K562 (cell line): ENCODE data around the gene ST3GAL3. TPM values are rescaled to one million over a fixed set of nuclear protein-coding genes. Genes with fewer than 3 reads are reported as not detected.

Experiments
- BCOR ChIP-seq: fragments of 450-650 bp; IDR thresholded peaks from 2 replicates; pipeline ENCODE4 v1.6.1; 2016
- CEBPB ChIP-seq: fragments of 450-650 bp; IDR thresholded peaks from 2 replicates; pipeline ENCODE4 v1.6.1; 2016; ENCODE audit warnings: missing genetic modification characterization, missing compliant biosample characterization
- CHD4 ChIP-seq: fragments of 200-600 bp; sonication (generic); IDR thresholded peaks from 3 replicates; pipeline ENCODE4 v1.6.1; 2012; ENCODE audit warnings: low read depth, mild to moderate bottlenecking, mixed read lengths, low read length, inconsistent platforms; ENCODE audit not compliant: insufficient read depth, insufficient replicate concordance, poor library complexity, severe bottlenecking
- CTBP1 ChIP-seq: fragments of 450-650 bp; IDR thresholded peaks from 2 replicates; pipeline ENCODE4 v1.6.1; 2016; ENCODE audit warnings: borderline replicate concordance
- E2F3 ChIP-seq: fragments of 250-450 bp; sonication (Bioruptor Pico); IDR thresholded peaks from 2 replicates; pipeline ENCODE4 v1.4.0; 2020; ENCODE audit warnings: mild to moderate bottlenecking
- ELF4 ChIP-seq: fragments of 450-650 bp; formaldehyde crosslinking; IDR thresholded peaks from 2 replicates; pipeline ENCODE4 v1.4.0; 2022; ENCODE audit warnings: missing genetic modification characterization
- GABPA ChIP-seq: fragments of 200-800 bp; sonication (Bioruptor generic); conservative IDR thresholded peaks from 2 replicates; pipeline ENCODE4 v1.6.1; 2016; ENCODE audit warnings: low read depth, missing genetic modification characterization, missing compliant biosample characterization
- GABPB1 ChIP-seq: sonication (generic); formaldehyde crosslinking; IDR thresholded peaks from 2 replicates; pipeline ENCODE4 v1.8.0; 2022; ENCODE audit warnings: mild to moderate bottlenecking, missing genetic modification reagents
- HOXB6 ChIP-seq: fragments of 250-450 bp; sonication (Bioruptor Pico); IDR thresholded peaks from 2 replicates; pipeline ENCODE4 v1.5.1; 2022; ENCODE audit warnings: mild to moderate bottlenecking, borderline replicate concordance
- MECOM ChIP-seq: fragments of 250-450 bp; sonication (Bioruptor Pico); IDR thresholded peaks from 2 replicates; pipeline ENCODE4 v1.8.0; 2022; ENCODE audit warnings: inconsistent platforms
- MTA3 ChIP-seq: fragments of 450-650 bp; formaldehyde crosslinking; IDR thresholded peaks from 2 replicates; pipeline ENCODE4 v1.6.1; 2017; ENCODE audit warnings: mild to moderate bottlenecking, borderline replicate concordance
- NFATC3 ChIP-seq: fragments of 450-650 bp; IDR thresholded peaks from 2 replicates; pipeline ENCODE4 v1.6.1; 2017; ENCODE audit warnings: mild to moderate bottlenecking
- RBM15 ChIP-seq: fragments of 200-400 bp; formaldehyde crosslinking; IDR thresholded peaks from 2 replicates; pipeline ENCODE4 v1.6.1; 2018; ENCODE audit warnings: mild to moderate bottlenecking, low read length, moderate library complexity; ENCODE audit not compliant: insufficient read depth
- SNRNP70 ChIP-seq: fragments of 200-400 bp; formaldehyde crosslinking; optimal IDR thresholded peaks from 2 replicates; pipeline ENCODE3; 2017; ENCODE audit warnings: low read depth, low read length
- TOE1 ChIP-seq, 2 experiments: fragments of 450-650 bp in 1 of 2; sonication (generic) in 1 of 2; formaldehyde crosslinking in 1 of 2; IDR thresholded peaks; 2 replicates each; pipeline versions ENCODE4 v1.7.1 to v1.8.0; 2016 to 2022; ENCODE audit warnings: borderline replicate concordance in 2 of 2, mild to moderate bottlenecking in 2 of 2, antibody characterized with exemption in 1 of 2, inconsistent platforms in 1 of 2, low read depth in 1 of 2, missing genetic modification reagents in 1 of 2, moderate library complexity in 1 of 2
- TSC22D4 ChIP-seq: fragments of 450-650 bp; IDR thresholded peaks from 2 replicates; pipeline ENCODE4 v1.6.1; 2016; ENCODE audit warnings: missing genetic modification characterization, missing biosample characterization, control low read depth
- ZNF780A ChIP-seq: fragments of 250-450 bp; sonication (Bioruptor Pico); IDR thresholded peaks from 2 replicates; pipeline ENCODE4 v1.5.0; 2021; ENCODE audit warnings: mild to moderate bottlenecking
- polyA plus RNA-seq, 8 experiments: library from polyadenylated mRNA; depleted of rRNA in 4 of 8; stranded (reverse) in 5 of 8; unstranded in 3 of 8; fragments of >200 nt; fragmentation: Nextera tagmentation in 2 of 8; fragmentation: Illumina TruSeq in 1 of 8; extraction: Ambion mirVana in 2 of 8; extraction: Trizol in 1 of 8; gene quantifications; 2 replicates each; pipeline versions ENCODE4 v1.2.1 to v1.2.3, GENCODE V29; 2011 to 2014; ENCODE audit warnings: inconsistent platforms in 1 of 8, missing spikeins in 1 of 8
- total RNA-seq, 7 experiments: library from RNA; depleted of rRNA in 6 of 7; stranded (reverse); fragments of >200 nt in 6 of 7; fragmentation: Illumina TruSeq in 2 of 7; extraction: Trizol in 2 of 7; gene quantifications; 2 replicates each; pipeline versions ENCODE4 v1.2.1 to v1.2.3, GENCODE V29; 2011 to 2021; ENCODE audit warnings: low replicate concordance in 1 of 7
- TF ChIP-seq, protein P1 (sequence below): fragments of 250-450 bp; sonication (Bioruptor Pico); IDR thresholded peaks from 2 replicates; pipeline ENCODE4 v1.8.0; 2021; ENCODE audit warnings: mild to moderate bottlenecking, moderate library complexity
- TF ChIP-seq, protein P2 (sequence below): fragments of 450-650 bp; formaldehyde crosslinking; IDR thresholded peaks from 2 replicates; pipeline ENCODE4 v1.4.0; 2020; ENCODE audit warnings: mild to moderate bottlenecking, mixed read lengths
- TF ChIP-seq, protein P3 (sequence below): fragments of 250-450 bp; sonication (Bioruptor Pico); IDR thresholded peaks from 2 replicates; pipeline ENCODE4 v1.4.0; 2020; ENCODE audit warnings: mild to moderate bottlenecking, moderate library complexity, borderline replicate concordance
- TF ChIP-seq, protein P4 (sequence below): sonication (generic); formaldehyde crosslinking; IDR thresholded peaks from 2 replicates; pipeline ENCODE4 v1.4.0; 2020; ENCODE audit warnings: mild to moderate bottlenecking, missing genetic modification reagents

Gene ST3GAL3
- total and polyA plus RNA-seq, 9 of the 15 experiments (the other 6 are each of a cell fraction or from before 2014, with no cell fraction given), result 1.2 to 18.9 (median 11.0) TPM

DNA sequence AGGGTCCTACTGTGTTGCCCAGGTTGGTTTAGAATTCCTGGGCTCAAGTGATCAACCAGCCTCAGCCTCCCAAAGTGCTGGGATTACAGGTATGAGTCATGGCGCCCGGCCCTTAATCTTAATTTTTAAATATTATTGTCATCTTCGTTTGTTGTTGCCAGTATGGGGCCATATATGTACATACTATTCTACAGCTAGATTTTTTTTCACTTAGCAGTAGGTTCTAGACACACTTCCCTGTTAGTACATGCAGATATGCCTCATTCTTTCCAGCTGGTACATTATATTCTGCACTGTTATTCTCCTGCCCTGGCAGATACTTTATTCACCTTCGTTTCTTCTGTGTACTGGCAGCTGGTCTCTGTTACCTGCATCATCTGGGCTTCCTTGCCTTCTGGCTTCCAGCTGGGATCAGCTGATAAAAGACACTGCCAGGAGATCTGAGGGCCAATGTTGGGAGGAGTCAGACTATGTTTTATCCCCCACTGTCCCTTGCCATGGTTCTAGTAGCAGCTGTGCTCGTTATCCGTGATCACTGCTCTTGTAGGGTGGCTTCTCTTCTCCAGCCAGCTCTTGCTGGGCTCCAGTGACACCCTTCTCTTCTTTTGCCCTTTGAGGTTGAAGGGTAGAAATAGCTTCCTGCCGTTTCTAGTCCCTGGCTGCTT lies 24.7 kb downstream of the ST3GAL3 start (continued):
- TF ChIP-seq HOXB6 (CRISPR knock-in tag) (no peak), GABPA (tag) (no peak), TSC22D4 (tag) (no peak), E2F3 (CRISPR knock-in tag) (no peak), CTBP1 (peak; percentile 60; the same call in 1 of the 2 replicates), MTA3 (0 out of 2 replicates have a peak, but pooled peaks have one; percentile 28), BCOR (no peak), NFATC3 (no peak), TOE1 (IDR thresholded peaks at IDR 0.05; ENCODE audit: borderline replicate concordance) (no peak), TOE1 (CRISPR knock-in tag; IDR thresholded peaks at IDR 0.05; ENCODE audit: borderline replicate concordance, low read depth) (no peak), ELF4 (CRISPR knock-in tag) (no peak), CHD4 (no peak), SNRNP70 (no peak), GABPB1 (CRISPR knock-in tag) (no peak), CEBPB (tag) (no peak), MECOM (CRISPR knock-in tag) (no peak), RBM15 (no peak), ZNF780A (CRISPR knock-in tag) (no peak)
- TF ChIP-seq, protein P1, sequence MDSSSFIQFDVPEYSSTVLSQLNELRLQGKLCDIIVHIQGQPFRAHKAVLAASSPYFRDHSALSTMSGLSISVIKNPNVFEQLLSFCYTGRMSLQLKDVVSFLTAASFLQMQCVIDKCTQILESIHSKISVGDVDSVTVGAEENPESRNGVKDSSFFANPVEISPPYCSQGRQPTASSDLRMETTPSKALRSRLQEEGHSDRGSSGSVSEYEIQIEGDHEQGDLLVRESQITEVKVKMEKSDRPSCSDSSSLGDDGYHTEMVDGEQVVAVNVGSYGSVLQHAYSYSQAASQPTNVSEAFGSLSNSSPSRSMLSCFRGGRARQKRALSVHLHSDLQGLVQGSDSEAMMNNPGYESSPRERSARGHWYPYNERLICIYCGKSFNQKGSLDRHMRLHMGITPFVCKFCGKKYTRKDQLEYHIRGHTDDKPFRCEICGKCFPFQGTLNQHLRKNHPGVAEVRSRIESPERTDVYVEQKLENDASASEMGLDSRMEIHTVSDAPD (CRISPR knock-in tag), result no peak
- TF ChIP-seq, protein P2, sequence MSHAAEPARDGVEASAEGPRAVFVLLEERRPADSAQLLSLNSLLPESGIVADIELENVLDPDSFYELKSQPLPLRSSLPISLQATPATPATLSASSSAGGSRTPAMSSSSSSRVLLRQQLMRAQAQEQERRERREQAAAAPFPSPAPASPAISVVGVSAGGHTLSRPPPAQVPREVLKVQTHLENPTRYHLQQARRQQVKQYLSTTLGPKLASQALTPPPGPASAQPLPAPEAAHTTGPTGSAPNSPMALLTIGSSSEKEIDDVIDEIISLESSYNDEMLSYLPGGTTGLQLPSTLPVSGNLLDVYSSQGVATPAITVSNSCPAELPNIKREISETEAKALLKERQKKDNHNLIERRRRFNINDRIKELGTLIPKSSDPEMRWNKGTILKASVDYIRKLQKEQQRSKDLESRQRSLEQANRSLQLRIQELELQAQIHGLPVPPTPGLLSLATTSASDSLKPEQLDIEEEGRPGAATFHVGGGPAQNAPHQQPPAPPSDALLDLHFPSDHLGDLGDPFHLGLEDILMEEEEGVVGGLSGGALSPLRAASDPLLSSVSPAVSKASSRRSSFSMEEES (CRISPR knock-in tag), result no peak
- TF ChIP-seq, protein P3, sequence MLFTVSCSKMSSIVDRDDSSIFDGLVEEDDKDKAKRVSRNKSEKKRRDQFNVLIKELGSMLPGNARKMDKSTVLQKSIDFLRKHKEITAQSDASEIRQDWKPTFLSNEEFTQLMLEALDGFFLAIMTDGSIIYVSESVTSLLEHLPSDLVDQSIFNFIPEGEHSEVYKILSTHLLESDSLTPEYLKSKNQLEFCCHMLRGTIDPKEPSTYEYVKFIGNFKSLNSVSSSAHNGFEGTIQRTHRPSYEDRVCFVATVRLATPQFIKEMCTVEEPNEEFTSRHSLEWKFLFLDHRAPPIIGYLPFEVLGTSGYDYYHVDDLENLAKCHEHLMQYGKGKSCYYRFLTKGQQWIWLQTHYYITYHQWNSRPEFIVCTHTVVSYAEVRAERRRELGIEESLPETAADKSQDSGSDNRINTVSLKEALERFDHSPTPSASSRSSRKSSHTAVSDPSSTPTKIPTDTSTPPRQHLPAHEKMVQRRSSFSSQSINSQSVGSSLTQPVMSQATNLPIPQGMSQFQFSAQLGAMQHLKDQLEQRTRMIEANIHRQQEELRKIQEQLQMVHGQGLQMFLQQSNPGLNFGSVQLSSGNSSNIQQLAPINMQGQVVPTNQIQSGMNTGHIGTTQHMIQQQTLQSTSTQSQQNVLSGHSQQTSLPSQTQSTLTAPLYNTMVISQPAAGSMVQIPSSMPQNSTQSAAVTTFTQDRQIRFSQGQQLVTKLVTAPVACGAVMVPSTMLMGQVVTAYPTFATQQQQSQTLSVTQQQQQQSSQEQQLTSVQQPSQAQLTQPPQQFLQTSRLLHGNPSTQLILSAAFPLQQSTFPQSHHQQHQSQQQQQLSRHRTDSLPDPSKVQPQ (CRISPR knock-in tag), result no peak
- TF ChIP-seq, protein P4, sequence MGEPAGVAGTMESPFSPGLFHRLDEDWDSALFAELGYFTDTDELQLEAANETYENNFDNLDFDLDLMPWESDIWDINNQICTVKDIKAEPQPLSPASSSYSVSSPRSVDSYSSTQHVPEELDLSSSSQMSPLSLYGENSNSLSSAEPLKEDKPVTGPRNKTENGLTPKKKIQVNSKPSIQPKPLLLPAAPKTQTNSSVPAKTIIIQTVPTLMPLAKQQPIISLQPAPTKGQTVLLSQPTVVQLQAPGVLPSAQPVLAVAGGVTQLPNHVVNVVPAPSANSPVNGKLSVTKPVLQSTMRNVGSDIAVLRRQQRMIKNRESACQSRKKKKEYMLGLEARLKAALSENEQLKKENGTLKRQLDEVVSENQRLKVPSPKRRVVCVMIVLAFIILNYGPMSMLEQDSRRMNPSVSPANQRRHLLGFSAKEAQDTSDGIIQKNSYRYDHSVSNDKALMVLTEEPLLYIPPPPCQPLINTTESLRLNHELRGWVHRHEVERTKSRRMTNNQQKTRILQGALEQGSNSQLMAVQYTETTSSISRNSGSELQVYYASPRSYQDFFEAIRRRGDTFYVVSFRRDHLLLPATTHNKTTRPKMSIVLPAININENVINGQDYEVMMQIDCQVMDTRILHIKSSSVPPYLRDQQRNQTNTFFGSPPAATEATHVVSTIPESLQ (CRISPR knock-in tag), result no peak
